ENCODE measurements around the gene MSX1.

DNA sequence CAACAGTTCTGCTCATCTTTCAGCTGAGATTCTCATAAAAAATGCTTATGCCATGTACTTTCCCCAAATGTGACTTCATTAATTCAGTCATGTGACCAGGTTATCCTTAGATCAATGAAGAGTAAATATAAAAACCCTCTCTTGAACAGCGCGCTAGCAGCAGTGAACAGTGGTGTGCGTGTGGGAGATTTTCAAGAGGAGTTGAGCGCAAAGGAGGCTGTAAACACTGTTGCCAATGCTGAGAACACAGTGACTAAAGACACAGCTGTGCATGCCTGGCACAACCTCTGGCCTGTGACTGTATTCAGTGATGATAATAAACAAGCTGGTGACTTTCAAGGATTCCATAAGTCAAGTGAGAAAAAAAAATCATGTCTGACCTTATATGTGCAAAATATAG, 25.1 kb downstream of the MSX1 start:
- TF ChIP-seq CTCF (IDR thresholded peaks at IDR 0.05) (no peak), POLR2A (IDR thresholded peaks at IDR 0.05) (no peak)

All from heart left ventricle (tissue), 13 donors.